ENCODE measurements around the gene TXNDC2. TPM values are rescaled to one million over a fixed set of nuclear protein-coding genes. Genes with fewer than 3 reads are reported as not detected.

The TXNDC2 gene
- total and polyA plus RNA-seq, 10 of the 15 experiments (the other 5 are each of a cell fraction or from before 2014, with no cell fraction given), result 0.04 to 0.07 (median 0.06) TPM; not detected in 7

DNA sequence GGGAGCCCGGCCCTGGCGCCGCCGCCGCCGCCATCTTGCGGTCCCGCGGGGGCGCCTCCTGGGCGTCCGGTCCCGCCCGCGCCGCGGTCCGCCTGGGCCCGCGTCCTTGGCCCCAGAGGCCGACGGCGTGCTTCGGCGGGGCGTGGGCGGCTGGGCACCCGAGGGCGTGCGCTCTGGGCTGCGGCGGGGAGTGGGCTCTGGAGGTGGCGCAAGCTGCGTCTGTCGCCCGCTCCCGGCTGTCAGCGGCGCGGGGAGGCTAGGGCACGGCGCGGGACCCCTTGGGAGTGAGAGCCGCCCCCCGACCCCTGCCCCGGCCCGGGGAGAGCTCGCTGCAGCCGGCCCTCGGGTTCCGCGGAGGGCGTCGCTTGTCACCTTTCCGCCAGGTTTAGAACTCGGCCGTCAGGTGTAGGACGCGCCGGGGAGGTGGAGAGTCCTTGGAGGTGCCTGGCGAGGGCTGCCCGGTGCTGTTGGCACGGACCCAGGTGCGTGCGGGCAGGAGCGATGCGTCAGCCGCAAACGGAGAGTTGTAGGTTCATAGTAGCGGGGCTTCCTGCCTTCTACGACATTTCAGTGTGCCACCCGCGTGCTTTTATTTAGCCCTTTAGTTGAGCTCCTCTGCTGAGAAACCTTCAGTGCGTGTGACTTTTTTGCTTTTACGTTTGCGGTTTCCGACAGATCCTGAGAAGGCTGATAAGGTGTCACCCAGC is 29.0 kb downstream of the TXNDC2 start (continued):
- TF ChIP-seq, protein P1, sequence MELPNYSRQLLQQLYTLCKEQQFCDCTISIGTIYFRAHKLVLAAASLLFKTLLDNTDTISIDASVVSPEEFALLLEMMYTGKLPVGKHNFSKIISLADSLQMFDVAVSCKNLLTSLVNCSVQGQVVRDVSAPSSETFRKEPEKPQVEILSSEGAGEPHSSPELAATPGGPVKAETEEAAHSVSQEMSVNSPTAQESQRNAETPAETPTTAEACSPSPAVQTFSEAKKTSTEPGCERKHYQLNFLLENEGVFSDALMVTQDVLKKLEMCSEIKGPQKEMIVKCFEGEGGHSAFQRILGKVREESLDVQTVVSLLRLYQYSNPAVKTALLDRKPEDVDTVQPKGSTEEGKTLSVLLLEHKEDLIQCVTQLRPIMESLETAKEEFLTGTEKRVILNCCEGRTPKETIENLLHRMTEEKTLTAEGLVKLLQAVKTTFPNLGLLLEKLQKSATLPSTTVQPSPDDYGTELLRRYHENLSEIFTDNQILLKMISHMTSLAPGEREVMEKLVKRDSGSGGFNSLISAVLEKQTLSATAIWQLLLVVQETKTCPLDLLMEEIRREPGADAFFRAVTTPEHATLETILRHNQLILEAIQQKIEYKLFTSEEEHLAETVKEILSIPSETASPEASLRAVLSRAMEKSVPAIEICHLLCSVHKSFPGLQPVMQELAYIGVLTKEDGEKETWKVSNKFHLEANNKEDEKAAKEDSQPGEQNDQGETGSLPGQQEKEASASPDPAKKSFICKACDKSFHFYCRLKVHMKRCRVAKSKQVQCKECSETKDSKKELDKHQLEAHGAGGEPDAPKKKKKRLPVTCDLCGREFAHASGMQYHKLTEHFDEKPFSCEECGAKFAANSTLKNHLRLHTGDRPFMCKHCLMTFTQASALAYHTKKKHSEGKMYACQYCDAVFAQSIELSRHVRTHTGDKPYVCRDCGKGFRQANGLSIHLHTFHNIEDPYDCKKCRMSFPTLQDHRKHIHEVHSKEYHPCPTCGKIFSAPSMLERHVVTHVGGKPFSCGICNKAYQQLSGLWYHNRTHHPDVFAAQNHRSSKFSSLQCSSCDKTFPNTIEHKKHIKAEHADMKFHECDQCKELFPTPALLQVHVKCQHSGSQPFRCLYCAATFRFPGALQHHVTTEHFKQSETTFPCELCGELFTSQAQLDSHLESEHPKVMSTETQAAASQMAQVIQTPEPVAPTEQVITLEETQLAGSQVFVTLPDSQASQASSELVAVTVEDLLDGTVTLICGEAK (IDR thresholded peaks at IDR 0.05; ENCODE audit: borderline replicate concordance), result no peak
- TF ChIP-seq BHLHE40 (IDR thresholded peaks at IDR 0.05; ENCODE audit: borderline replicate concordance in 1 of 2, low read depth in 2 of 2, low read length in 1 of 2), result peak; percentile 1 to 66; a peak in 2 of 4 replicates
- no peak for TF ChIP-seq RELA (IDR thresholded peaks at IDR 0.05; ENCODE audit: borderline replicate concordance, partially characterized antibody)
- TF ChIP-seq TARDBP (IDR thresholded peaks at IDR 0.05; ENCODE audit: borderline replicate concordance), result no peak
- no peak for TF ChIP-seq HDAC6 (IDR thresholded peaks at IDR 0.05; ENCODE audit: unreplicated experiment)
- TF ChIP-seq, protein P2, sequence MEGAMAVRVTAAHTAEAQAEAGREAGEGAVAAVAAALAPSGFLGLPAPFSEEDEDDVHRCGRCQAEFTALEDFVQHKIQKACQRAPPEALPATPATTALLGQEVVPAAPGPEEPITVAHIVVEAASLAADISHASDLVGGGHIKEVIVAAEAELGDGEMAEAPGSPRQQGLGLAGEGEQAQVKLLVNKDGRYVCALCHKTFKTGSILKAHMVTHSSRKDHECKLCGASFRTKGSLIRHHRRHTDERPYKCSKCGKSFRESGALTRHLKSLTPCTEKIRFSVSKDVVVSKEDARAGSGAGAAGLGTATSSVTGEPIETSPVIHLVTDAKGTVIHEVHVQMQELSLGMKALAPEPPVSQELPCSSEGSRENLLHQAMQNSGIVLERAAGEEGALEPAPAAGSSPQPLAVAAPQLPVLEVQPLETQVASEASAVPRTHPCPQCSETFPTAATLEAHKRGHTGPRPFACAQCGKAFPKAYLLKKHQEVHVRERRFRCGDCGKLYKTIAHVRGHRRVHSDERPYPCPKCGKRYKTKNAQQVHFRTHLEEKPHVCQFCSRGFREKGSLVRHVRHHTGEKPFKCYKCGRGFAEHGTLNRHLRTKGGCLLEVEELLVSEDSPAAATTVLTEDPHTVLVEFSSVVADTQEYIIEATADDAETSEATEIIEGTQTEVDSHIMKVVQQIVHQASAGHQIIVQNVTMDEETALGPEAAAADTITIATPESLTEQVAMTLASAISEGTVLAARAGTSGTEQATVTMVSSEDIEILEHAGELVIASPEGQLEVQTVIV (IDR thresholded peaks at IDR 0.05; ENCODE audit: borderline replicate concordance, partially characterized antibody), result no peak
- TF ChIP-seq, protein P3, sequence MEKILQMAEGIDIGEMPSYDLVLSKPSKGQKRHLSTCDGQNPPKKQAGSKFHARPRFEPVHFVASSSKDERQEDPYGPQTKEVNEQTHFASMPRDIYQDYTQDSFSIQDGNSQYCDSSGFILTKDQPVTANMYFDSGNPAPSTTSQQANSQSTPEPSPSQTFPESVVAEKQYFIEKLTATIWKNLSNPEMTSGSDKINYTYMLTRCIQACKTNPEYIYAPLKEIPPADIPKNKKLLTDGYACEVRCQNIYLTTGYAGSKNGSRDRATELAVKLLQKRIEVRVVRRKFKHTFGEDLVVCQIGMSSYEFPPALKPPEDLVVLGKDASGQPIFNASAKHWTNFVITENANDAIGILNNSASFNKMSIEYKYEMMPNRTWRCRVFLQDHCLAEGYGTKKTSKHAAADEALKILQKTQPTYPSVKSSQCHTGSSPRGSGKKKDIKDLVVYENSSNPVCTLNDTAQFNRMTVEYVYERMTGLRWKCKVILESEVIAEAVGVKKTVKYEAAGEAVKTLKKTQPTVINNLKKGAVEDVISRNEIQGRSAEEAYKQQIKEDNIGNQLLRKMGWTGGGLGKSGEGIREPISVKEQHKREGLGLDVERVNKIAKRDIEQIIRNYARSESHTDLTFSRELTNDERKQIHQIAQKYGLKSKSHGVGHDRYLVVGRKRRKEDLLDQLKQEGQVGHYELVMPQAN (conservative IDR thresholded peaks at IDR 0.05), result no peak; the same call in none of the 2 replicates
- TF ChIP-seq RAD51 (IDR thresholded peaks at IDR 0.05), result no peak
- no peak for TF ChIP-seq NFXL1 (IDR thresholded peaks at IDR 0.05; ENCODE audit: borderline replicate concordance)
- no peak for TF ChIP-seq MEF2A (IDR thresholded peaks at IDR 0.05; ENCODE audit: insufficient read depth, low read depth, low read length)
- peak; percentile 26 for TF ChIP-seq IKZF1 (conservative IDR thresholded peaks at IDR 0.05)
- TF ChIP-seq CBX3 (IDR thresholded peaks at IDR 0.05; ENCODE audit: borderline replicate concordance, low read depth), result no peak
- 0 out of 2 replicates have a peak, but pooled peaks have one; percentile 26 for TF ChIP-seq CREB1 (IDR thresholded peaks at IDR 0.05; ENCODE audit: low read depth)
- TF ChIP-seq GATAD2B (conservative IDR thresholded peaks at IDR 0.05; ENCODE audit: low read depth), result peak; percentile 80; the same call in 1 of the 2 replicates
- TF ChIP-seq, protein P4, sequence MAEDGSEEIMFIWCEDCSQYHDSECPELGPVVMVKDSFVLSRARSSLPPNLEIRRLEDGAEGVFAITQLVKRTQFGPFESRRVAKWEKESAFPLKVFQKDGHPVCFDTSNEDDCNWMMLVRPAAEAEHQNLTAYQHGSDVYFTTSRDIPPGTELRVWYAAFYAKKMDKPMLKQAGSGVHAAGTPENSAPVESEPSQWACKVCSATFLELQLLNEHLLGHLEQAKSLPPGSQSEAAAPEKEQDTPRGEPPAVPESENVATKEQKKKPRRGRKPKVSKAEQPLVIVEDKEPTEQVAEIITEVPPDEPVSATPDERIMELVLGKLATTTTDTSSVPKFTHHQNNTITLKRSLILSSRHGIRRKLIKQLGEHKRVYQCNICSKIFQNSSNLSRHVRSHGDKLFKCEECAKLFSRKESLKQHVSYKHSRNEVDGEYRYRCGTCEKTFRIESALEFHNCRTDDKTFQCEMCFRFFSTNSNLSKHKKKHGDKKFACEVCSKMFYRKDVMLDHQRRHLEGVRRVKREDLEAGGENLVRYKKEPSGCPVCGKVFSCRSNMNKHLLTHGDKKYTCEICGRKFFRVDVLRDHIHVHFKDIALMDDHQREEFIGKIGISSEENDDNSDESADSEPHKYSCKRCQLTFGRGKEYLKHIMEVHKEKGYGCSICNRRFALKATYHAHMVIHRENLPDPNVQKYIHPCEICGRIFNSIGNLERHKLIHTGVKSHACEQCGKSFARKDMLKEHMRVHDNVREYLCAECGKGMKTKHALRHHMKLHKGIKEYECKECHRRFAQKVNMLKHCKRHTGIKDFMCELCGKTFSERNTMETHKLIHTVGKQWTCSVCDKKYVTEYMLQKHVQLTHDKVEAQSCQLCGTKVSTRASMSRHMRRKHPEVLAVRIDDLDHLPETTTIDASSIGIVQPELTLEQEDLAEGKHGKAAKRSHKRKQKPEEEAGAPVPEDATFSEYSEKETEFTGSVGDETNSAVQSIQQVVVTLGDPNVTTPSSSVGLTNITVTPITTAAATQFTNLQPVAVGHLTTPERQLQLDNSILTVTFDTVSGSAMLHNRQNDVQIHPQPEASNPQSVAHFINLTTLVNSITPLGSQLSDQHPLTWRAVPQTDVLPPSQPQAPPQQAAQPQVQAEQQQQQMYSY (CRISPR knock-in tag; IDR thresholded peaks at IDR 0.05), result no peak
